Fibroblast of pulmonary artery (primary cell): Measurements from ENCODE around the gene GABRG3.

Source experiments
- DNase-seq: peaks from one replicate; pipeline ENCODE4 v3.0.0-alpha.2; 2010; ENCODE audit warnings: low read depth
- H3K4me3 ChIP-seq: replicated peaks from 2 replicates; pipeline ENCODE4 v1.5.1; 2011; ENCODE audit warnings: low read depth, mild to moderate bottlenecking, control low read depth, low read length, moderate library complexity
- CTCF ChIP-seq: IDR thresholded peaks from 2 replicates; pipeline ENCODE4 v1.5.1; 2011; ENCODE audit warnings: mild to moderate bottlenecking, control low read depth, low read length, inconsistent platforms; ENCODE audit errors: missing control alignments

GABRG3 gene

GRCh38 chr15:27541581-27541980, 570.6 kb downstream of the GABRG3 start:
- DNase-seq, result no peak
- H3K4me3 ChIP-seq, result no peak overlapping the region
- no peak for TF ChIP-seq CTCF

GRCh38 chr15:27545494-27546255, 574.7 kb downstream of the GABRG3 start:
- TF ChIP-seq CTCF, result no peak
- no peak overlapping the region for H3K4me3 ChIP-seq
- DNase-seq, result no peak

GRCh38 chr15:27549746-27550145, 578.8 kb downstream of the GABRG3 start:
- no peak overlapping the region for H3K4me3 ChIP-seq
- DNase-seq, result no peak
- no peak for TF ChIP-seq CTCF

GRCh38 chr15:27550635-27551034, 579.7 kb downstream of the GABRG3 start:
- no peak for DNase-seq
- TF ChIP-seq CTCF, result no peak
- no peak overlapping the region for H3K4me3 ChIP-seq

GRCh38 chr15:27561816-27562215, 590.8 kb downstream of the GABRG3 start:
- TF ChIP-seq CTCF, result no peak
- no peak for DNase-seq
- H3K4me3 ChIP-seq, result no peak overlapping the region

GRCh38 chr15:27563765-27564370, 592.9 kb downstream of the GABRG3 start:
- no peak overlapping the region for H3K4me3 ChIP-seq
- DNase-seq, result no peak
- TF ChIP-seq CTCF, result no peak

- no peak for TF ChIP-seq CTCF
- no peak overlapping the region for H3K4me3 ChIP-seq
- DNase-seq, result no peak
Measured at GRCh38 chr15:27564656-27565055, 593.7 kb downstream of the GABRG3 start.
